Mucosa of stomach (tissue), 1 donor: ENCODE results near the gene TTYH3.

Source experiments
- H3K27me3 ChIP-seq: one replicate; pipeline ENCODE4 v1.7.0; 2013; ENCODE audit warnings: mild to moderate bottlenecking, low read length; ENCODE audit not compliant: control insufficient read depth, insufficient read depth
- H3K36me3 ChIP-seq: one replicate; pipeline ENCODE4 v1.7.0; 2013; ENCODE audit warnings: low read length; ENCODE audit not compliant: control insufficient read depth, insufficient read depth
- H3K4me1 ChIP-seq: one replicate; pipeline ENCODE4 v1.7.0; 2013; ENCODE audit warnings: mild to moderate bottlenecking, low read length; ENCODE audit not compliant: control insufficient read depth, insufficient read depth
- H3K4me3 ChIP-seq: one replicate; pipeline ENCODE4 v1.7.0; 2013; ENCODE audit warnings: low read length
- H3K9ac ChIP-seq: one replicate; pipeline ENCODE4 v1.7.0; 2013; ENCODE audit warnings: mild to moderate bottlenecking, low read length, moderate library complexity
- H3K9me3 ChIP-seq: one replicate; pipeline ENCODE4 v1.7.0; 2013; ENCODE audit warnings: mild to moderate bottlenecking, low read length, moderate library complexity; ENCODE audit not compliant: control insufficient read depth
- donor health status: Pancreatic carcinoma.

The TTYH3 gene

GRCh38 chr7:2652736-2653060 is 20.9 kb downstream of the TTYH3 start:
- Histone ChIP-seq H3K9ac (no peak overlapping the region), H3K27me3 (no peaks in the 10 kb centered on the region), H3K9me3 (no peaks in the 10 kb centered on the region), H3K36me3 (no peaks in the 10 kb centered on the region), H3K4me3 (no peak overlapping the region), H3K4me1 (no peaks in the 10 kb centered on the region)

- Histone ChIP-seq H3K27me3 (no peaks in the 10 kb centered on the region), H3K4me1 (no peaks in the 10 kb centered on the region), H3K36me3 (no peaks in the 10 kb centered on the region), H3K9ac (no peak overlapping the region), H3K9me3 (no peaks in the 10 kb centered on the region), H3K4me3 (no peak overlapping the region)
Measured at GRCh38 chr7:2654059-2654458, 22.3 kb downstream of the TTYH3 start.

- Histone ChIP-seq H3K27me3 (no peaks in the 10 kb centered on the region), H3K9ac (no peak overlapping the region), H3K36me3 (no peaks in the 10 kb centered on the region), H3K4me1 (no peaks in the 10 kb centered on the region), H3K9me3 (no peaks in the 10 kb centered on the region), H3K4me3 (no peak overlapping the region)
Measured at GRCh38 chr7:2655870-2656614, 24.3 kb downstream of the TTYH3 start.

DNA sequence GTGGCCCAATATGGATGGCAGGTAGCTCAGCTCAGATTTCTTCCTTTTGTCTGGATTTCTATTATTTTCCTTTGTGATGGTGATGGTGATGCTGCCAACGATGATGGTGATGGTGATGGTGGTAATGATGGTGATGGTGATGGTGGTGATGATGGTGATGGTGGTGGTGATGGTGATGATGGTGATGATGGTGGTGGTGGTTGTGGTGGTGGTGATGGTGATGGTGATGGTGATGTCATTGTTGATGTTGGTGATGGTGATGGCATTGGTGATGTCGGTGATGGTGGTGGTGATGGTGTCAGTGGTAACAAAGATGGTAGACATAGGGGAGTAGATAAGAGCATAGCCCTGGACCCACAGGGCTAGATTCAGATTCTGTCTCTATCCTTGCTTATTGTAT is 25.4 kb downstream of the TTYH3 start:
- no peaks in the 10 kb centered on the region for H3K27me3 ChIP-seq
- no peak overlapping the region for H3K4me3 ChIP-seq
- H3K36me3 ChIP-seq: no peaks in the 10 kb centered on the region
- H3K4me1 ChIP-seq: no peaks in the 10 kb centered on the region
- no peak overlapping the region for H3K9ac ChIP-seq
- no peaks in the 10 kb centered on the region for H3K9me3 ChIP-seq

DNA sequence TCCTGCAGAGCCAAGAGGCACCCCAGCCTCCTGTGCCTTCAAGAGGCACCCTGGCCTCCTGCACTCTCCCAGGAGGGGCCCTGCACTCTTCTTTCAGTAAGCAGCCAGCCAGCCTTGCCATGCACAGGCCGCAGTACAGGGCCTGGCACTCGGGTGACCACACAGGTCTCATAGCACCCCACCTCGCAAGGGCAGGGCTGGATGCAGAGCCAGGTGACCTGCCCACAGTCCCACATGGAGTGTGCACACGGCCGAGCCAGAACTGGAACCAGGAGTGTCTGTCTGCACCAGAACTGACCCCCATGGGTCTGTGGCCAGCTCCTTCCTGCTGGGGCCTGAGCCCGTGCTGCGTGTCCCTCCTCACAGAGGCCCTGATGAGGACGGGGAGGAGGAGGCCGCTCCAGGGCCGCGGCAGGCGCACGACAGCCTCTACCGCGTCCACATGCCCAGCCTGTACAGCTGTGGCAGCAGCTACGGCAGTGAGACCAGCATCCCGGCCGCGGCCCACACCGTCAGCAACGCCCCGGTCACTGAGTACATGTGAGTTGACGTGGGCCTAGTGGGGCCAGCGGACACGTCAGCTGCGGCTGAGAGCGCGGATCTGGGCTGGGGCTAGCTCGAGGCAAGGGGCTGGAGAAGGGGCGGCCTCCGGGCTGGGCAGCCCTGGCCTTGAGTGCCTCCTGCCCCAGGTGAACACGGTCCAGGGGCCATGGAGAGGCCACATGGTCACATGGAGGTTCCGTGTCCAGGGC is 26.3 kb downstream of the TTYH3 start:
- no peaks in the 10 kb centered on the region for H3K36me3 ChIP-seq
- H3K4me1 ChIP-seq: no peaks in the 10 kb centered on the region
- H3K27me3 ChIP-seq: no peaks in the 10 kb centered on the region
- H3K9me3 ChIP-seq: no peaks in the 10 kb centered on the region
- H3K9ac ChIP-seq: no peak overlapping the region
- H3K4me3 ChIP-seq: no peak overlapping the region

GRCh38 chr7:2658941-2659340 is 27.2 kb downstream of the TTYH3 start:
- H3K9me3 ChIP-seq: no peaks in the 10 kb centered on the region
- no peaks in the 10 kb centered on the region for H3K36me3 ChIP-seq
- no peaks in the 10 kb centered on the region for H3K27me3 ChIP-seq
- no peak overlapping the region for H3K9ac ChIP-seq
- H3K4me3 ChIP-seq: no peak overlapping the region
- no peaks in the 10 kb centered on the region for H3K4me1 ChIP-seq

DNA sequence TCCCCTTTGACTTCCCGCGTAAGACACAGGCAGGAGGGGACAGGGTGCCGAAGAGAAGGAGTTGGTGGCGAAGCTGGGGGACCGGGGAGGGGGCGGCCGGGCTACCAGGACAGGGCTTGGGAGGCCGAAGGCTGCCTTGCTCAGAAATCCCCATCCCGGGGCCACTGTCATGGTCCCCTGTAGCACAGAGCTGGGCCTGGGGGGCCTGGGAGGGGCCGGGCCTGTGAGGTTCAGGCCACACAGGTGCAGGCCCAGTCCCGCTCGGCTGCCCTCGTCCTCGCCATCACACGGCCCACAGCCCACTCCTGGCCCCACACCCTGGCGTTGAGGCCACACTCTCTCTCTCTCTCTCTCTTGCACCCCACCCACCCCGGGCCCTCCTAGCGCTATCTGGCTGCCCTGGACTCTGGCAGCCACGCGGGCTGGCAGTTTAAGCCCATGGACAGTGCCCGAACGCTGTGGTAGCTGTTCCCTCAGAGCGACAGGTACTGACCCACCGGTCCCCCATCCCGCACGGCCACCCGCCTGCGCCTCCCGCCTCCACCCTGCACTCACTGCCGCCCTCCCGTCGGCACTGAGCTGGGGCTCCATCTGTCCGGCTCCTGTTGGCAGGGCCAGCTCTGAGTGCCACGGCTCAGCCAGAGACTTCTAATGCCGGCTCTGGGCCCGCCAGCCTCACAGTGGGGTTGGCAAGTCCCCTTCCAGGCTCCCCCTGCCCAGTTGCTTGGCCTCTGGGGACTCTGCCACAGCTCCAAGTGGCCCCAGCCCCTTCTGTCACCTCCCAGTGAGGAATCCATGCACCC is 28.0 kb downstream of the TTYH3 start:
- Histone ChIP-seq H3K9ac (no peak overlapping the region), H3K4me3 (no peak overlapping the region), H3K9me3 (no peaks in the 10 kb centered on the region), H3K36me3 (no peaks in the 10 kb centered on the region), H3K4me1 (no peaks in the 10 kb centered on the region), H3K27me3 (no peaks in the 10 kb centered on the region)

- Histone ChIP-seq H3K27me3 (peaks cover under 1% of the 10 kb centered on the region), H3K4me3 (no peak overlapping the region), H3K36me3 (no peaks in the 10 kb centered on the region), H3K9ac (no peak overlapping the region), H3K9me3 (no peaks in the 10 kb centered on the region), H3K4me1 (no peaks in the 10 kb centered on the region)
Measured at GRCh38 chr7:2660359-2661095, 28.7 kb downstream of the TTYH3 start.

- Histone ChIP-seq H3K9ac (no peak overlapping the region), H3K27me3 (peaks cover 4% of the 10 kb centered on the region), H3K4me3 (no peak overlapping the region), H3K4me1 (no peaks in the 10 kb centered on the region), H3K9me3 (no peaks in the 10 kb centered on the region), H3K36me3 (no peaks in the 10 kb centered on the region)
Measured at GRCh38 chr7:2661096-2661449, 29.3 kb downstream of the TTYH3 start.

- Histone ChIP-seq H3K9ac (no peak overlapping the region), H3K36me3 (no peaks in the 10 kb centered on the region), H3K9me3 (no peaks in the 10 kb centered on the region), H3K4me1 (no peaks in the 10 kb centered on the region), H3K4me3 (no peak overlapping the region), H3K27me3 (peaks cover 6% of the 10 kb centered on the region)
Measured at GRCh38 chr7:2661602-2662272, 30.0 kb downstream of the TTYH3 start.

GRCh38 chr7:2662273-2663120 is 30.7 kb downstream of the TTYH3 start:
- Histone ChIP-seq H3K9ac (no peak overlapping the region), H3K4me1 (no peaks in the 10 kb centered on the region), H3K4me3 (no peak overlapping the region), H3K27me3 (peaks cover 11% of the 10 kb centered on the region), H3K9me3 (no peaks in the 10 kb centered on the region), H3K36me3 (no peaks in the 10 kb centered on the region)
